PFSK-1 (cell line): Measurements from ENCODE around the gene POLR3H.

Experiments
- FOXP2 ChIP-seq: optimal IDR thresholded peaks from 2 replicates; pipeline ENCODE3; 2011; ENCODE audit warnings: borderline replicate concordance, control low read depth, inconsistent platforms; ENCODE audit not compliant: insufficient read depth; ENCODE audit errors: extremely low read length, extremely low read depth
- POLR2AphosphoS5 ChIP-seq: IDR thresholded peaks from 2 replicates; pipeline ENCODE4 v1.6.1; 2012; ENCODE audit warnings: low read depth, mild to moderate bottlenecking, control low read depth, low read length, moderate library complexity
- REST ChIP-seq, 2 experiments: IDR thresholded peaks; 2 replicates each; pipeline versions ENCODE4 v1.6.1 to v1.8.0; 2011 to 2012; ENCODE audit warnings: low read depth in 2 of 2, low read length in 2 of 2, control low read depth in 1 of 2, inconsistent platforms in 1 of 2, mild to moderate bottlenecking in 1 of 2, moderate library complexity in 1 of 2; ENCODE audit not compliant: insufficient read depth in 1 of 2
- SIN3A ChIP-seq: IDR thresholded peaks from 2 replicates; pipeline ENCODE4 v1.6.1; 2012; ENCODE audit warnings: mild to moderate bottlenecking, low read length, moderate library complexity, borderline replicate concordance; ENCODE audit not compliant: insufficient read depth
- TAF1 ChIP-seq: IDR thresholded peaks from 2 replicates; pipeline ENCODE4 v1.6.1; 2012; ENCODE audit warnings: low read length, control low read depth, borderline replicate concordance; ENCODE audit not compliant: insufficient read depth

The POLR3H gene

GRCh38 chr22:41550952-41551491, 6.8 kb upstream of the POLR3H start:
- TF ChIP-seq POLR2AphosphoS5 (no peak), TAF1 (no peak), SIN3A (no peak), FOXP2 (no peak), REST (IDR thresholded peaks at IDR 0.05; ENCODE audit: insufficient read depth in 1 of 2, low read depth in 2 of 2, low read length in 2 of 2) (no peak)

GRCh38 chr22:41548830-41549211, 4.6 kb upstream of the POLR3H start:
- TF ChIP-seq POLR2AphosphoS5 (no peak), FOXP2 (no peak), SIN3A (no peak), TAF1 (no peak), REST (IDR thresholded peaks at IDR 0.05; ENCODE audit: insufficient read depth in 1 of 2, low read depth in 2 of 2, low read length in 2 of 2) (no peak)

- TF ChIP-seq POLR2AphosphoS5 (no peak), SIN3A (0 out of 2 replicates have a peak, but pooled peaks have one; percentile 31), REST (IDR thresholded peaks at IDR 0.05; ENCODE audit: insufficient read depth in 1 of 2, low read depth in 2 of 2, low read length in 2 of 2) (no peak), TAF1 (0 out of 2 replicates have a peak, but pooled peaks have one; percentile 43)
These were observed 604 bp upstream of the POLR3H start for GRCh38 chr22:41544671-41545476.

GRCh38 chr22:41542224-41542623, 2.0 kb downstream of the POLR3H start:
- TF ChIP-seq REST (IDR thresholded peaks at IDR 0.05; ENCODE audit: insufficient read depth in 1 of 2, low read depth in 2 of 2, low read length in 2 of 2) (no peak), FOXP2 (no peak), SIN3A (no peak), POLR2AphosphoS5 (no peak), TAF1 (no peak)
